ENCODE measurements around the gene CTXND1. TPM values are rescaled to one million over a fixed set of nuclear protein-coding genes. Genes with fewer than 3 reads are reported as not detected.

CTXND1 gene
- total RNA-seq, 4 donors from 2014 or later: 0.03 to 0.07 TPM; not detected in 2

GRCh38 chr15:80219955-80220354, 32.1 kb downstream of the CTXND1 start:
- Histone ChIP-seq H3K4me3 (no peak overlapping the region), H3K9me3 (no peaks in the 10 kb centered on the region), H3K4me1 (no peaks in the 10 kb centered on the region), H3K27ac (no peak overlapping the region), H3K27me3 (no peaks in the 10 kb centered on the region), H3K36me3 (no peaks in the 10 kb centered on the region)
- intact Hi-C loops (cut with DNase I; ENCODE audit: low total_unique reads) (no loop called here), in situ Hi-C loops (cut with MboI; ENCODE audit: low sequenced_read_pairs in 4 of 4) (no loop called here)
- TF ChIP-seq CTCF (IDR thresholded peaks at IDR 0.05 in 4 of 5, conservative IDR thresholded peaks at IDR 0.05 in 1 of 5): no peak
- no peak for TF ChIP-seq POLR2A (IDR thresholded peaks at IDR 0.05)
- DNase-seq: no peak
- no peak for ATAC-seq

- no peak for ATAC-seq
- in situ Hi-C loops (cut with MboI; ENCODE audit: low sequenced_read_pairs in 4 of 4): no loop called here
- no peaks in the 10 kb centered on the region for H3K36me3 ChIP-seq
Measured at GRCh38 chr15:80217327-80217900, 34.6 kb downstream of the CTXND1 start.

GRCh38 chr15:80216911-80217310, 35.1 kb downstream of the CTXND1 start:
- no peak for ATAC-seq
- no peaks in the 10 kb centered on the region for H3K9me3 ChIP-seq
- peaks cover 0 to 6% of the 10 kb centered on the region in 2 donors for H3K4me1 ChIP-seq
- TF ChIP-seq CTCF (IDR thresholded peaks at IDR 0.05 in 4 of 5, conservative IDR thresholded peaks at IDR 0.05 in 1 of 5) (no peak), POLR2A (IDR thresholded peaks at IDR 0.05) (no peak)
- intact Hi-C loops (cut with DNase I; ENCODE audit: low total_unique reads): no loop called here
- H3K36me3 ChIP-seq: no peaks in the 10 kb centered on the region
- in situ Hi-C loops (cut with MboI; ENCODE audit: low sequenced_read_pairs in 4 of 4): no loop called here
- H3K27me3 ChIP-seq: no peaks in the 10 kb centered on the region
- no peak overlapping the region for H3K4me3 ChIP-seq
- H3K27ac ChIP-seq: no peak overlapping the region
- DNase-seq: no peak

More at GRCh38 chr15:80217327-80217900, 34.6 kb downstream of the CTXND1 start:
- intact Hi-C loops (cut with DNase I; ENCODE audit: low total_unique reads): no loop called here
- no peak for DNase-seq
- Histone ChIP-seq H3K4me3 (no peak overlapping the region), H3K4me1 (peaks cover 0 to under 1% of the 10 kb centered on the region in 2 donors), H3K27me3 (no peaks in the 10 kb centered on the region), H3K27ac (no peak overlapping the region), H3K9me3 (no peaks in the 10 kb centered on the region)
- TF ChIP-seq POLR2A (IDR thresholded peaks at IDR 0.05): no peak
- TF ChIP-seq CTCF (IDR thresholded peaks at IDR 0.05 in 4 of 5, conservative IDR thresholded peaks at IDR 0.05 in 1 of 5): no peak

DNA sequence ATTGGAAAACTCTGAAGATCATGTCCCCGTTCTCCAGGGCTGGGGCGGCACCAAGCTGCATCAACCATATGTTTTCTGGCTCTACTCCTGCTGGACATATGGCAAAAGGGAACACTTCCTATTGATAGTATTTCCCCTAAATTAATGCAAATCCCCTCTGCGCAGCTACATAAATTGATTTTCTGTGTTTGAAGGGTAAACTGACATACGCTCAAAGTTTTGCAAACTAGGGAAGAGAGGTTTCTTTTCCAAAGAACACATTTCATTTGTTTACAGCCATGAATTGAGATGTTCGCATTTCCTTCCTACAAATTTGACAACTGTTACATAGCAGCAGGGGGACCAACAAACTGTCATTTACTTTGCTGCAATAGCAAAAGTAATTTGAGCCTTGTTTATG, 35.9 kb downstream of the CTXND1 start:
- no peak for ATAC-seq
- TF ChIP-seq CTCF (IDR thresholded peaks at IDR 0.05 in 4 of 5, conservative IDR thresholded peaks at IDR 0.05 in 1 of 5): no peak
- H3K27me3 ChIP-seq: no peaks in the 10 kb centered on the region
- peaks cover 3 to 14% of the 10 kb centered on the region in 2 donors for H3K4me1 ChIP-seq
- no peak for DNase-seq
- H3K4me3 ChIP-seq: no peak overlapping the region
- H3K36me3 ChIP-seq: no peaks in the 10 kb centered on the region
- H3K27ac ChIP-seq: no peak overlapping the region
- no peaks in the 10 kb centered on the region for H3K9me3 ChIP-seq
- in situ Hi-C loops (cut with MboI; ENCODE audit: low sequenced_read_pairs in 4 of 4) (no loop called here), intact Hi-C loops (cut with DNase I; ENCODE audit: low total_unique reads) (no loop called here)

GRCh38 chr15:80214910-80215309, 37.1 kb downstream of the CTXND1 start:
- no peak for ATAC-seq
- in situ Hi-C loops (cut with MboI; ENCODE audit: low sequenced_read_pairs in 4 of 4): no loop called here
- H3K27ac ChIP-seq: no peak overlapping the region

More at GRCh38 chr15:80214910-80215309, 37.1 kb downstream of the CTXND1 start:
- Histone ChIP-seq H3K9me3 (no peaks in the 10 kb centered on the region), H3K36me3 (no peaks in the 10 kb centered on the region), H3K4me3 (no peak overlapping the region), H3K27me3 (no peaks in the 10 kb centered on the region), H3K4me1 (peaks cover 3 to 19% of the 10 kb centered on the region in 2 donors)
- DNase-seq: no peak
- intact Hi-C loops (cut with DNase I; ENCODE audit: low total_unique reads): loop anchor here (5.0 kb wide), 1 partner anchor 38 kb away; no protein-coding TSS in a partner anchor
- TF ChIP-seq CTCF (IDR thresholded peaks at IDR 0.05 in 4 of 5, conservative IDR thresholded peaks at IDR 0.05 in 1 of 5) (no peak), POLR2A (IDR thresholded peaks at IDR 0.05) (no peak)

Data from gastrocnemius medialis (tissue), 4 donors.